ENCODE data around the gene GTPBP8. TPM values are rescaled to one million over a fixed set of nuclear protein-coding genes. Genes with fewer than 3 reads are reported as not detected.
"Not testable (repeated sequence)": the region's sequence is repeated elsewhere in the genome, so short reads cannot be mapped to it uniquely, and the experiment has no call there.

Gene GTPBP8
- total RNA-seq, 1 experiment from 2014 or later, result 26.9 TPM

DNA sequence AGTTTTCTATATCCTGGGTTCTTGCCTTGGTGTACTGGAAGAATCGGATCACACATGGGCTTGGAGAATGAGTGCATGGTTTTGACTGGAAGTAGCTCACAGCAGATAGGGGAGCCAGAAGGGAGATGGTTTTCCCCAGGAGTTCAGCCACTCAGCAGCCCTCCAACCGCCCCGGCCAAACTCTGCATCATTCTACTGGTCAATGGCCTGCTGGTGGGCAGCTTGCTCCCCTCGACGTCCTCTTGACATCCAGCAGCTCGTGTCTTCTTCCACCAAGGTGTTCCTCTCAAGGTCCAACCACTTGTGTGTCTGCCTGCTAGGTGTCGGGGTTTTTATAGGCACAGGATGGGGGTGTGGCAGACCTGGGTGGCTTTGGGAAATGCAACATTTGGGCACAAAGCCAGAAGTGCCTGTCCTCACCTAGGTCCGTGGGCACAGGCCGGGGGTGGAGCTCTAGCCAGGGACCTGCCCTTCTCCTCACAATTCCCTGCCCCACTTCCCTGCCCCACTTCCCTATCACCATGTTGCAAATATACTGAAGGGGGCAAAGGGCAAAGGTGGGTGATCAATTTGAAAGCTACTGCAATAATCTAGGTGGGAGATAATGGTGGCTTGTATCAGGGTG, 3.0 kb upstream of the GTPBP8 start:
- no peak for DNase-seq (ENCODE audit: low spot score)
- in situ Hi-C loops (cut with HindIII; ENCODE audit: low sequenced_read_pairs), result no loop called here

DNA sequence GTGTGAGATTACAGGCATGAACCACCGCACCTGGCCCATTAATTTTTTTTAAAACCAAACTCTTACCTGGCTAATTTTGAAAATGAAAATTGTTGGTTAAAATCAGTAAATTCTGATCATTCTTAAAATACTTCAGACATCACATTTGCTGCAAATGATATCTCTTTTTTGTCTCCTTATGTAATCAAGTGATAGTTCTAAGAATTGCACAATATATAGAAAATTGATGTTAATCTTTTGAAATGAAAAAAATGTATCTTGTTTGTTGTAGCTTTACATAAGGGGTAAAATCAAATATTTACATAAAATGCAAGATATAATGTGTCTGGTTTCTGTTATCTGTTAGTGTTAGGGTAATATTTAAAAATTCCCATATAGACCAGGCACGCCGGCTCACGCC, 5.0 kb downstream of the GTPBP8 start:
- DNase-seq (ENCODE audit: low spot score), result no peak
- in situ Hi-C loops (cut with HindIII; ENCODE audit: low sequenced_read_pairs), result no loop called here

DNA sequence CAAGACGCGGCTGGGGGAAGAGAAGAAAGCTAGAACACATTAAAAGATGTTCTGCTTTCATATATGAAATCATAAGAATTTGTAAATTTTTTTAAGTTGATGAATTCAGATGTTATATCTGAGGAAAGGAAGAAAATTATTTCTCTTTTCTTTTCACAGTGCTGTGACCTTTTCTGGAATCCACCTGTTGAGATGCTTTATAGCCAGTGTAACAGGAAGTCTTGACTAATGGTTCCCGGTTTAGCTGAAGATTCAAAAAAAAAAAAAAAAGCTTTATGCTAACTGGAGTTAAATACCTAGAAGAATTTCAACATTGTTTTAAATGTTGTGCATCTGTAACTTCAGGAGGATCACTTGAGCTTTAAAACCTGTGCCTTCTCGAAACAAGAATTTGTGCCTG, 9.9 kb downstream of the GTPBP8 start:
- DNase-seq (ENCODE audit: low spot score), result no peak
- in situ Hi-C loops (cut with HindIII; ENCODE audit: low sequenced_read_pairs), result no loop called here

DNA sequence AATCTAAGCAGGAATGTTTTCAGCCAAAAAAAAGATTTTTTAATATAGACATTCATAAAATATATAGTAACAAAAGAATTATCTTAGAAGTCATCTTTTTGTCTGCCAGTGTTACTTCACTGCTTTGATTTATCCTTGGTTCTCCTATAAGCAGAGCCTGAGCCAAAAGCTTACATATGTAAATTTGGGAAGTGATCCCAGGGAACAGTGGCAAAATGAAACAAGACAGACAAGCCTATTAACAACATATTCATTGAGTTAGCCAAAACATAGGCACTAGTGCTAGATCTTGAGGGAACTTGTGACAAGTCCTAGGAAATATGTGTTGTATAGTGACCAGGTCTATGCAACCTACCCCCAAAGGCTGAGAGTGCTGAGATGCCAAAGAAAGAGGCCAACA, 11.3 kb downstream of the GTPBP8 start:
- DNase-seq (ENCODE audit: low spot score), result no peak
- in situ Hi-C loops (cut with HindIII; ENCODE audit: low sequenced_read_pairs), result no loop called here

DNA sequence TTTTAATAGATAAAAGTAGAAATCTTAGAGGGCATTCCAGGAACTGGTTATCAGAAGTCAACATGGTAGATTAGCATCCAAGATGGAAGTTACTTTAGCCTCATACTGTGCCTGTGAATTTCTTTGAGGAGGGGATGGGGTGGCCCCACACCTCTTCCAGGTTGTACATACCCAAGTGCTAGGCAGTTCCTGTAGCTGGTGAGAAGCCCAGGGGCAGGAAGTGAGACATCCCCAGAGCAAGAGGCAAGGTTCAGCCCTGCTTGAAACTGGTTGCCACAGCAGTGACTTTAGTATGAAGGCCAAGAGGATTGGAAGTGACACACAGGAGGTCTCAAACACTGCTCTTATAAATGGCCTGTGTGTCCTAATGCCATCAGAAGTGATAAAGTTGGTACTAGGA, 11.9 kb downstream of the GTPBP8 start:
- DNase-seq (ENCODE audit: low spot score), result no peak
- in situ Hi-C loops (cut with HindIII; ENCODE audit: low sequenced_read_pairs), result no loop called here

DNA sequence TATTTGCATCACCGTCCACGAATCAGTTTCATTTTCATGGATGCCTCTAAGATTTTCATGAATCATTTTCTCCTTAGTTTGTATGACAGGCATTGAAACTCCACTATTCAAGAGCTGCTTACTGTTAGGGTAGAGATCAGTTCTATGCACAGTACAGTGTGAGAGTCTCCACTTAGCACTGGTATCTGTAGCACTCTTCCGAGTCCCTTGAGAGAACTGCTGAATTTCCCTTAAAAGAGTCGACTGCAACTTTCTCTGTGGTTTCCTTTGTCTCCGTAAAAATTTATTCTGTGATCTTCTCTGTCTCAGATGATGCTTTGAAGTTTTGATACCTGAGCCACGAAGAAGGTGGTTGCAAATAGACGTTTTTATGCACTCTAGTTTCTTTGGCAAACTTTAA, 14.8 kb downstream of the GTPBP8 start:
- DNase-seq (ENCODE audit: low spot score), result no peak
- in situ Hi-C loops (cut with HindIII; ENCODE audit: low sequenced_read_pairs), result no loop called here

DNA sequence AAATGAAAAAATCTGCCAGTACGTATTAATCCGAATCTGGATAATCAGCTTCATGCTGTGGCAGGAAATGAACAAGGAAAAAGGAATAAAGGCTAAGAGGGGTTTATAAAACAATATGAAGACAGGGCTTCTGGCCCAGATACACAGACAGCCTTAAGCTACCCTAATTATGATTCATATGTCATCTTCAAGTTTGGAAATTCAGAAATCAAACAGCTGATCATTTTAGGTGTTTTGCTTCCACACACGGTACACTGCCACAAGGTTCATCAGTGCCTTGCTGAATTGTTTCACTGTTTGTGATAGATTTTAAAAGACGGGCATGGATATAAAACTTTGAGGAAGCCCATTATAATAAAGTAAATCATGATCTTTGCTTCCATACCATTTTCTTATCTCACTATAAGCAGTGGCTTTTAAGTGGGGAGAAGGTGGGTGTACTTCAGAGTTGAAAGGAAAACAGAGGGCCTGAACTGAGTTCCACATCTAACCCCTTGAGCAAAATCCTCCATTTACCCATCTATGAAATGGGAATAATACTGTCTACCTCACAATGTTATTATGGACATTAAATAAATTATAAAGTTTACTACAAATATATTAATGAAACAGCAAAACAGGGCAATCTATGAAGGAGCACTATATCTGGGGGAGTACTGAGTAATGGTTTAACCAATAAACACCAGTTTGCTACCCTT, 15.7 kb downstream of the GTPBP8 start:
- DNase-seq (ENCODE audit: low spot score), result no peak
- in situ Hi-C loops (cut with HindIII; ENCODE audit: low sequenced_read_pairs), result no loop called here

DNA sequence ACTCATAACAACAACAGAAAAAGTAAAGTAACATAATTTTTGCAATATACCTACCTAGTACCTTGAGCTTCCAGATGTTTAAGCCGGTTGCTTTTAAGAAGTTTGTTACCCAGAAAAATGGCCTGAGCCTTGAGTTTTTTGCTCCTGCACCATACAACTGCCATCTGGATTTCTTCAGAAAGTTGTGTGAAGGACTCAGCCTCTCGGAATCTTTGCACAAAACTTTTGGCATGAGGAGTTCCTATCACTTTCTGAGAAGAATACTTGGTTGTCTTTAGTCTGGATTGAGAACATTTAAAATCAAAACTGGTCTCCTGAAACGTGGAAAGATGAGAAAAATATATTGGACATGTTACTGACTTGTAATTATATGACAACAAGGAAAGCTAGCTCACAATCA, 17.3 kb downstream of the GTPBP8 start:
- in situ Hi-C loops (cut with HindIII; ENCODE audit: low sequenced_read_pairs), result no loop called here
- DNase-seq (ENCODE audit: low spot score), result no peak

DNA sequence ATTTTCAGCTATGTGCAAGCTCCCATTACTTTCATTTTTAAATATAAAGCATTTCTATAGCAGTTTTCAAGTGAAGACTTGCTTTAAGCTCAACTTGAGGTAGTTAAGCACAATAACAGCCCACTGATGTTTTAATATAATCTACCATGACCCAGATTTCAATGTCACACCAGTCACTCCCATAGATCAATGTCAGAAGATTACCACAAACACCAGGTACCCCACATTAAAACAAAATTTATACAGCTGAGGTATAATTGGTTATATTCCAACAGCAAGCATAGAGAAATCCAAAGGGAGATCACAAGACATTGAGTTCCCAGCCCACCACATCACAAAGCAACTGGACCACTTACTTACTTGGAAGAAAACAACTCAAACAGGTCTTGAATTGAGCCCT, 22.8 kb downstream of the GTPBP8 start:
- no peak for DNase-seq (ENCODE audit: low spot score)
- in situ Hi-C loops (cut with HindIII; ENCODE audit: low sequenced_read_pairs), result no loop called here

DNA sequence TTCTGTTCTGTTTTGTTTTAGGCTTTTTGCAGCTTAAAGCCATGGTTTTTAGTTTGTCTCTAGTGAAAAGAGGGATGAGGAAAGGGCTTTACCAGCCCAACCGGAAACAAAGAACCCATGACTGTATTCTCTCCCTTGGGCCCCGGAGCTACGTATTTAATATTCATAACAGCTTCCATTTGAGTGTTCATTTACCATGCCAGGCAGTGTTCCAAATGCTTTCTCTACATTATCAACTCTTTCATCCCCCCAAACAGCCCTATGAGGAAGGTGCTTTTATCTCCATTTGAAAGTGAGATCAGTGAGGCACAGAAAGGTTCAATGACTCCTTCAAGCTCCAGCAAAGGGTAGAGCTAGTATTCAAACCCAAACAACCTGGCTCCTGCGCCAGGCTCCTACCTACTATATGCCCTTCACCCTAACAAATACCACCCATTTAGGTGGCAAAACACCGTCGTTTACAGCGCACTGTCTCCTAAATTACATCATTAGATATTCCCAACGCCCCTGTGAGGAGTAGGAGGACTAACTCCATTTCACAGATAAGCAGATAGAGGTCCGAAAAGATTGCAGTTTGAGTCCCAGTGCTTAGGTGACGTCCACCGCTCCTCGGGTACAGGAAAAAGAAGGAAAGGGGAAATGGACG, 27.9 kb downstream of the GTPBP8 start:
- in situ Hi-C loops (cut with HindIII; ENCODE audit: low sequenced_read_pairs), result no loop called here
- DNase-seq (ENCODE audit: low spot score), result no peak

DNA sequence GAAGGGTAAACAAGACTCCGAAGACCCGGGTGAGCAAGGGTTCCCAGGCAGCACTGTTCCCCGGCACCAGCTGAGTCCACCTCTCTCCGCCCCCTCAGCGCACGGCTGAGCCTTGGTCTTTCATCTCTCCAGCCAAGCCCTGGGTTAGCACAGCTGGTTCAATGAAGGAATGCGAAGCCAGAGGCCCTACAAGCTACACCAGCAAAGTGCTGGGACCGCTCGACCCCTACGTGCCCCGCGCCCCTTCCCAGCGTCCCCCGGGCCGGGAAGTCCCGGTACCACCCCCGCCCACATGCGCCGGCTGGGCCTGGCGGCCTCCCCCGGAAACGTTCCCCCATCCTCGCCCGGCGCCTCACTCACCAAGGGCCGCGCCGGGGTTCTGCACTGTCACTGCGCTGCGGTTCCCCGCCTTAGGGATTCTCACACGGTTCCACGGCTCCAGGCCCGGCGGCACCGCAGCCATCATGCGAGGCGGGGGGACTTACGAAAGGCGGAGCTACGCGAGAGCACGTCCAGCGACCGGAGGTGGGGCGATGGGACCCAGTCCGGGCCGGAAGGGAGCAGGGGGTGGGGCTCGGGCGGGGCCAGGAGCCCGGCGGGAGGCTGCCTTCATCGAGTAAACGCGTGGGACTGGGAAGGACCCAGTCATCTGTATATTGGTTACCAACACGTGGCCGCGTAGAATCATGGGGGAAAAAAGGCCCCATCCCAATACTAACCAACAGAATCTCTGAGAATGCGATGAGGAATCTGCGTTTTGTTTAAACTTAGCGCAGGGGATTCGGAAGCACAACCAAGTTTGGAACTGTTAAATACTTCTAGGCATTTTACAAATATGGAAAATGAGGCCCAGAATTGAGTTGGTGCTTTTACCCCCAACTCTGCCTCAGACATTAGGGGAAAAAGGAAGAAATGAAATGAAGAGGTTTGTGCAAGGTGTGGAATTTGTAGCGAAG, 28.7 kb downstream of the GTPBP8 start:
- DNase-seq (ENCODE audit: low spot score), result peak; percentile 94
- in situ Hi-C loops (cut with HindIII; ENCODE audit: low sequenced_read_pairs), result no loop called here

DNA sequence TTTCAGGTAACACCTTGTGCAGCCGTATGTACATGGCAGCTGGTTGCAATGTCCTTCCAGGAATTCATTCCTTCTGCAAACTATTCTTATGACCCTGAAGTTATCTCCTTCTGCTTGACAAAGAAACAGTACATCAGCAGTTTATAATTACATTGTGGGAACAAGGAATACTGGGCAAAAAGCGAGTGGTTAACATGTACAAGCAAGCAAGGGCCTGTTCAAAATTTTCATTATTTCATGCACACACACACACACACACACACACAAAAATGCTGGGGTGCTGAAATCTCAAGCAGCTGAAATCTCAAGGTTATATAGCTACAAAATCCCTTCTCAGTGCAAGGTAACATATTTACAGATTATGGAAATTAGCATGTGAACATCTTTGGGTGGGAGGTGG, 30.7 kb downstream of the GTPBP8 start:
- no peak for DNase-seq (ENCODE audit: low spot score)
- in situ Hi-C loops (cut with HindIII; ENCODE audit: low sequenced_read_pairs), result no loop called here

DNA sequence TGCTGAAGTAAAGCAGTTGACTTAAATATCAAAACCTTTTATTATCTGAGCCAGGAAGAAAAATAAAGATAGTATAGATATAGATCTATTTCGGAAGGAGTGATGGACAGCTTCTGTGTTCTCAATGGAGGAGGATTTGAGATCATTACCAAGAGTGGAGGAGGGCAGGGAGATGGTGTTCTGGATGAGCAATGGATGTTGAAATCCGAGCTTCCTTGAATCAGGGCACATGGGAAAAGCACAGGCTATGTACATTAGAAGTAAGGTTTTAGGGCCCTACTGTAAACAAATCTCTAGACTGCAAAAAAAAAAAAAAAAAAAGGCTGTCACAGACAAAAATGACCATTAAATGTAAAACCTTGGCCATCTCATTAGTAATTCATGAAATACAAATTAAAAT, 43.2 kb downstream of the GTPBP8 start:
- DNase-seq (ENCODE audit: low spot score), result no peak
- in situ Hi-C loops (cut with HindIII; ENCODE audit: low sequenced_read_pairs), result no loop called here

DNA sequence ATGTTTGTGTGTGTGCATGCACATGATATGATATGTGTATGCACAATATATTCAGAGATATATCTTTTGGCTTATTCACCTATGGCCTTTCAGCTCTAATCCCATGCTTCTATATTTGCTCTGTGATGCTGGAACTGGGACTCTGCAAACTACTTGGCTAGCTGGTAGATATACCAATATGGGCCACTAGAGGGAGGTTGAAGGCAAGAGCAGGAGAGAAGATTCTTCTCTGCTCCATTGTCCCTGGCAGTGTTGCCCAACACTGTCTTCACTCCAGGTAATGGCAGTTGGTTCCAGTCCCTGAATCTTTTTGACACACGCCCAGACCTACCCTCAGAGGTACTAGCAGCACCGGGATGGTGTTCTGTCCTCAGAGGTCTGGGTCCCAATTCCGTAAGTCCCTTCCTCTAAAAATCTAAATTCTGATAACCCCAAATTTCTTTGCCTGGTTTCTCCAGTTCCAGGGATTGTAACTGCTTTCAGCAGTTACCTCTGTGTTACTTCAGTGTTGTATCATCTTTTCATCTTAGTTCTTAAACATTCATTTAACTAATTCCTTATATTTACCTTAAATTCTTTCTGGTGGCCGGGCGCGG, 44.7 kb downstream of the GTPBP8 start:
- in situ Hi-C loops (cut with HindIII; ENCODE audit: low sequenced_read_pairs), result no loop called here
- DNase-seq (ENCODE audit: low spot score), result peak; percentile 34

DNA sequence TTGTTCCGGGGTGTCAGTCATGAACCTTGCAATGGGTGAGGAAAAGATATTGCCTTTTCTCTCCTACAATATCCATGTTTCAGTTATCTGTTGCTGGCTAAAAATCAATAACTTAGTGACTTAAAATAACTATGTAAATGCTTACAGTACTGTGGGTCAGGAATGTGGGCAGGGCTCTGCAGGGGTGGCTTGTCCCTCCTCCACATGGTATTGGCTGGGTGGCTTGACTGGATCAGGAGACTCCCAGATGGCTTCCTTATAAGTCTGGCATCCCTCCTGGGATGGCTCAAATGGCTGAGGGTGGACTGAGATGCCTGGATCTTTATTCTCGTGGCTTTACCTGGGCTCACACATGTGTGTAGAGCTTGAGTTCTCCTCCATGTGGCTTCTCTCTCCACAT, 47.5 kb downstream of the GTPBP8 start:
- in situ Hi-C loops (cut with HindIII; ENCODE audit: low sequenced_read_pairs), result no loop called here
- no peak for DNase-seq (ENCODE audit: low spot score)

DNA sequence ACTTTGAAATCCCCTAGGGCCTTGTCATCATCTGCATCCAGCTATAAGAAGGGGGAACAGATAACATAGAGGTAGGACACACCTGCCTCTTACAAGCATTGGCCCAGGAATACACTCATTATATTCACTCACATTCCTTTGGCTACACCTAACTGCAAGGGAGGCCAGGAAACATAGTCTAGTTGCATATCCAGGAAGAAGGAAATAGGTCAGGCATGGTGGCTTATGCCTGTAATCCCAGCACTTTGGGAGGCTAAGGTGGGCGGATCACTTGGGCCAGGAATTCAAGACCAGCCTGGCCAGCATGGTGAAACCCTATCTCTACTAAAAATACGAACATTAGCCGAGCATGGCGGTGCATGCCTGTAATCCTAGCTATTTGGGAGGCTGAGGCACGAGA, 48.8 kb downstream of the GTPBP8 start:
- no peak for DNase-seq (ENCODE audit: low spot score)
- in situ Hi-C loops (cut with HindIII; ENCODE audit: low sequenced_read_pairs), result no loop called here

DNA sequence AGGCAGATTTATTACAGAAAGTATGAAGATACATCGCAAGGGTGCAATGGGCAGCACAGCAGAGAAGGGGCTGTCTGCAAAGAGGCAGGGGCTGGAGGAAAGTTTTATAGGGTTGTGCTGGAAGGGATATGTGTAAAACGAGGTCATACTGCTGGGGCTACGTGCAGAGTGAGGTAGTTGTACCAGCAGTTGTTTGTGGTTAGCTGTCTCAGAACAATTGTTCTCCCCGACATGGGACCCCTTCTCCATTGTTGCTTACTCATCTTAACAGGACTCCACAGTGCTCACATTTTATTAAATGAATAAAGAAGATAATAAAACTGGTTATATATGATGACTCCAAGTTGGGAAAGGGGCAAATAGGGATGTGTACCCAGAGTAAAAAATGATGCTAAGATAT, 49.4 kb downstream of the GTPBP8 start:
- in situ Hi-C loops (cut with HindIII; ENCODE audit: low sequenced_read_pairs), result no loop called here

DNA sequence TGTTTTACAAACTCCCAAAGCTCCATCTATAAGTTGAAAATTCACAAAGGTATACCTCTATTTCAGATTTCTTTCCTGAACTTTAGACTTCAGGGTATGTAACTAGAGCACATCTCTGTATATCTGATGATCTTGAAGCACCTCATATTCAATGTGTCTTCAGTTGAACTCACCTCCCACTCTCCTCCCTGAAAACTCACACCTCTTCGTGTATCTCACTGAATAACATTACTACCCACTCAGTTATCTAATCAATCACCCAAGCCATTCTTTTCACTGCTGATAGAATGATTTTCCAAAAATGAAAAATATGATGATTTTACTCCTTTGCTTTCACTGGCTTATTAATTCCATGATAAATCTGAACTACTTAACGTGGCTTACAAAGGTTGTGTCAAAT, 52.9 kb downstream of the GTPBP8 start:
- no peak for DNase-seq (ENCODE audit: low spot score)
- in situ Hi-C loops (cut with HindIII; ENCODE audit: low sequenced_read_pairs), result no loop called here

More for the DNA sequence above, 49.4 kb downstream of the GTPBP8 start:
- no peak for DNase-seq (ENCODE audit: low spot score)

DNA sequence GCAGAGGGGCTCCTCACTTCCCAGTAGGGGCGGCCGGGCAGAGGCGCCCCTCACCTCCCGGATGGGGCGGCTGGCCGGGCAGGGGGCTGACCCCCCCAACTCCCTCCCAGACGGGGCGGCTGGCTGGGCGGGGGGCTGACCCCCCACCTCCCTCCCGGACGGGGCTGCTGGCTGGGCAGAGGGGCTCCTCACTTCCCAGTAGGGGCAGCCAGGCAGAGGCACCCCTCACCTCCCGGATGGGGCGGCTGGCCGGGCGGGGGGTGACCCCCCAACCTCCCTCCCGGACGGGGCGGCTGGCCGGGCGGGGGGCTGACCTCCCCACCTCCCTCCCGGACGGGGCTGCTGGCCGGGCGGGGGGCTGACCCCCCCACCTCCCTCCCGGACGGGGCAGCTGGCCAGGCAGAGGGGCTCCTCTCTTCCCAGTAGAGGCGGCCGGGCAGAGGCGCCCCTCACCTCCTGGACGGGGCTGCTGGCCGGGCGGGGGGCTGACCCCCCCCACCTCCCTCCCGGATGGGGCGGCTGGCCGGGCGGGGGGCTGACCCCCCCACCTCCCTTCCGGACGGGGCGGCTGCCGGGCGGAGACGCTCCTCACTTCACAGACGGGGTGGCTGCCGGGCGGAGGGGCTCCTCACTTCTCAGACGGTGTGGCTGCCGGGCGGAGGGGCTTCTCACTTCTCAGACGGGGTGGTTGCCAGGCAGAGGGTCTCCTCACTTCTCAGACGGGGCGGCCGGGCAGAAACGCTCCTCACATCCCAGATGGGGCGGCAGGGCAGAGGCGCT, 55.6 kb downstream of the GTPBP8 start:
- in situ Hi-C loops (cut with HindIII; ENCODE audit: low sequenced_read_pairs); DNase-seq (ENCODE audit: low spot score): not testable (repeated sequence)
